ENCODE data around the gene AKT3. TPM values are rescaled to one million over a fixed set of nuclear protein-coding genes. Genes with fewer than 3 reads are reported as not detected.

AKT3 gene
- total and polyA plus RNA-seq, 2 experiments from 2014 or later = 3.5 to 13.0 TPM

GRCh38 chr1:243513726-243514491 is 336.1 kb downstream of the AKT3 start:
- Histone ChIP-seq H3K4me3 (no peak overlapping the region), H3K4me2 (no peak overlapping the region), H3K27me3 (no peaks in the 10 kb centered on the region), H3K4me1 (ENCODE audit: insufficient read depth) (no peaks in the 10 kb centered on the region), H3K9me2 (replicated peaks; ENCODE audit: insufficient read depth) (no peaks in the 10 kb centered on the region), H4K20me1 (ENCODE audit: insufficient read depth, poor library complexity, severe bottlenecking) (no peaks in the 10 kb centered on the region), H2AFZ (no peak overlapping the region), H3K36me3 (replicated peaks; ENCODE audit: insufficient read depth, low read depth) (no peaks in the 10 kb centered on the region), H3K79me2 (no peaks in the 10 kb centered on the region), H3K9me3 (ENCODE audit: low read depth) (peaks cover 6% of the 10 kb centered on the region), H3K27ac (no peak overlapping the region)
- WGBS (ENCODE audit: low lambda C conversion rate, missing lambda C conversion rate) = 65% methylated on average over 7 of the region's 7 CpGs
- DNase-seq (ENCODE audit: low spot score) = no peak
- TF ChIP-seq EZH2 (IDR thresholded peaks at IDR 0.05; ENCODE audit: borderline replicate concordance) (no peak), EZH2phosphoT487 (IDR thresholded peaks at IDR 0.05; ENCODE audit: low read depth, severe bottlenecking, unreplicated experiment) (no peak), CTCF (IDR thresholded peaks at IDR 0.05; ENCODE audit: poor library complexity) (no peak)

- Histone ChIP-seq H3K36me3 (replicated peaks; ENCODE audit: insufficient read depth, low read depth) (no peaks in the 10 kb centered on the region), H3K4me1 (ENCODE audit: insufficient read depth) (no peaks in the 10 kb centered on the region), H3K9me3 (ENCODE audit: low read depth) (no peaks in the 10 kb centered on the region), H3K4me2 (no peak overlapping the region), H3K27me3 (no peaks in the 10 kb centered on the region), H3K9me2 (replicated peaks; ENCODE audit: insufficient read depth) (no peaks in the 10 kb centered on the region), H3K79me2 (no peaks in the 10 kb centered on the region), H4K20me1 (ENCODE audit: insufficient read depth, poor library complexity, severe bottlenecking) (no peaks in the 10 kb centered on the region), H3K4me3 (no peak overlapping the region), H2AFZ (no peak overlapping the region), H3K27ac (no peak overlapping the region)
- WGBS (ENCODE audit: low lambda C conversion rate, missing lambda C conversion rate) = 96% methylated on average over 3 of the region's 3 CpGs
- DNase-seq (ENCODE audit: low spot score) = no peak
- TF ChIP-seq CTCF (IDR thresholded peaks at IDR 0.05; ENCODE audit: poor library complexity) (no peak), EZH2 (IDR thresholded peaks at IDR 0.05; ENCODE audit: borderline replicate concordance) (no peak), EZH2phosphoT487 (IDR thresholded peaks at IDR 0.05; ENCODE audit: low read depth, severe bottlenecking, unreplicated experiment) (no peak)
These were observed 339.1 kb downstream of the AKT3 start for GRCh38 chr1:243510928-243511327.

- no peak for DNase-seq (ENCODE audit: low spot score)
- Histone ChIP-seq H3K9me3 (ENCODE audit: low read depth) (no peaks in the 10 kb centered on the region), H3K36me3 (replicated peaks; ENCODE audit: insufficient read depth, low read depth) (no peaks in the 10 kb centered on the region), H3K4me1 (ENCODE audit: insufficient read depth) (no peaks in the 10 kb centered on the region), H3K27me3 (no peaks in the 10 kb centered on the region), H4K20me1 (ENCODE audit: insufficient read depth, poor library complexity, severe bottlenecking) (no peaks in the 10 kb centered on the region), H3K9me2 (replicated peaks; ENCODE audit: insufficient read depth) (no peaks in the 10 kb centered on the region), H3K4me2 (no peak overlapping the region), H3K27ac (no peak overlapping the region), H3K79me2 (no peaks in the 10 kb centered on the region), H3K4me3 (no peak overlapping the region), H2AFZ (no peak overlapping the region)
- WGBS (ENCODE audit: low lambda C conversion rate, missing lambda C conversion rate) = 100% methylated on average over 1 of the region's 1 CpG
- TF ChIP-seq CTCF (IDR thresholded peaks at IDR 0.05; ENCODE audit: poor library complexity) = no peak
- TF ChIP-seq EZH2 (IDR thresholded peaks at IDR 0.05; ENCODE audit: borderline replicate concordance) = no peak
- no peak for TF ChIP-seq EZH2phosphoT487 (IDR thresholded peaks at IDR 0.05; ENCODE audit: low read depth, severe bottlenecking, unreplicated experiment)
These were observed 341.1 kb downstream of the AKT3 start for GRCh38 chr1:243508943-243509342.
